Nephron (organoid): ENCODE results near the gene SIDT1.

ENCODE experiments used
- H3K27ac Mint-ChIP-seq, 3 experiments: 2 replicates each; pipeline ENCODE4 v1.8.0; 2020; ENCODE audit warnings: mixed read lengths in 3 of 3, mild to moderate bottlenecking in 2 of 3, moderate library complexity in 1 of 3
- H3K27me3 Mint-ChIP-seq: 2 replicates; pipeline ENCODE4 v1.8.0; 2021; ENCODE audit warnings: low read depth, mild to moderate bottlenecking, moderate library complexity, mixed read lengths
- H3K36me3 Mint-ChIP-seq: 2 replicates; pipeline ENCODE4 v1.8.0; 2020; ENCODE audit warnings: low read depth, mixed read lengths
- H3K4me1 Mint-ChIP-seq: 2 replicates; pipeline ENCODE4 v1.8.0; 2020; ENCODE audit warnings: mixed read lengths
- H3K4me3 Mint-ChIP-seq, 3 experiments: 2 replicates each; pipeline ENCODE4 v1.8.0; 2020; ENCODE audit warnings: mild to moderate bottlenecking in 3 of 3, mixed read lengths in 3 of 3, moderate library complexity in 2 of 3
- H3K9me3 Mint-ChIP-seq: 2 replicates; pipeline ENCODE4 v1.8.0; 2020; ENCODE audit warnings: mixed read lengths
- TF ChIP-seq, protein P1 (sequence below), 3 experiments: fragments of 200-600 bp; sonication (generic); IDR thresholded peaks; one replicate each; pipeline ENCODE4 v1.5.0; 2021; ENCODE audit warnings: antibody characterized with exemption in 3 of 3; ENCODE audit not compliant: unreplicated experiment in 3 of 3

Gene SIDT1

DNA sequence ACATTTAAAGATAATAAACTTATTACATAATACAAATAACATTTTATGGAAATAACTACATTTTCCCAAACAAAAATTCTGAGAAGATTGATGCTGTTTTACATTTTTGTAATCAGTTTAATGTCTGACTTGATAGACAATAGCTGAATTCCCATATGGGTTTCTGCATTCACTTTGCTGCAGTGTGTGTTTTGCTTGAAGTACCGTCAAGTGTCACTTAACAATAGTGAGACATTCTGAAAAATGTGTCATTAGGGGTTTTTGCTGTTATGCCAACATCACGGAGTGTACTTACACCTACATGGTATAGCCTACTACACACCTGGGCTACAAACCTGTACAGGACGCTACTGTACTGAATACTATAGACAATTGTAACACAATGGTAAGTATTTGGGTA, 106.6 kb downstream of the SIDT1 start:
- Mint-ChIP-seq H3K4me1 (no peaks in the 10 kb centered on the region), H3K27me3 (no peaks in the 10 kb centered on the region), H3K27ac (no peak overlapping the region), H3K4me3 (no peak overlapping the region), H3K36me3 (peaks cover under 1% of the 10 kb centered on the region), H3K9me3 (peaks cover 8% of the 10 kb centered on the region)
- TF ChIP-seq, protein P1, sequence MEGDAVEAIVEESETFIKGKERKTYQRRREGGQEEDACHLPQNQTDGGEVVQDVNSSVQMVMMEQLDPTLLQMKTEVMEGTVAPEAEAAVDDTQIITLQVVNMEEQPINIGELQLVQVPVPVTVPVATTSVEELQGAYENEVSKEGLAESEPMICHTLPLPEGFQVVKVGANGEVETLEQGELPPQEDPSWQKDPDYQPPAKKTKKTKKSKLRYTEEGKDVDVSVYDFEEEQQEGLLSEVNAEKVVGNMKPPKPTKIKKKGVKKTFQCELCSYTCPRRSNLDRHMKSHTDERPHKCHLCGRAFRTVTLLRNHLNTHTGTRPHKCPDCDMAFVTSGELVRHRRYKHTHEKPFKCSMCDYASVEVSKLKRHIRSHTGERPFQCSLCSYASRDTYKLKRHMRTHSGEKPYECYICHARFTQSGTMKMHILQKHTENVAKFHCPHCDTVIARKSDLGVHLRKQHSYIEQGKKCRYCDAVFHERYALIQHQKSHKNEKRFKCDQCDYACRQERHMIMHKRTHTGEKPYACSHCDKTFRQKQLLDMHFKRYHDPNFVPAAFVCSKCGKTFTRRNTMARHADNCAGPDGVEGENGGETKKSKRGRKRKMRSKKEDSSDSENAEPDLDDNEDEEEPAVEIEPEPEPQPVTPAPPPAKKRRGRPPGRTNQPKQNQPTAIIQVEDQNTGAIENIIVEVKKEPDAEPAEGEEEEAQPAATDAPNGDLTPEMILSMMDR (IDR thresholded peaks at IDR 0.05; ENCODE audit: unreplicated experiment in 3 of 3): no peak

DNA sequence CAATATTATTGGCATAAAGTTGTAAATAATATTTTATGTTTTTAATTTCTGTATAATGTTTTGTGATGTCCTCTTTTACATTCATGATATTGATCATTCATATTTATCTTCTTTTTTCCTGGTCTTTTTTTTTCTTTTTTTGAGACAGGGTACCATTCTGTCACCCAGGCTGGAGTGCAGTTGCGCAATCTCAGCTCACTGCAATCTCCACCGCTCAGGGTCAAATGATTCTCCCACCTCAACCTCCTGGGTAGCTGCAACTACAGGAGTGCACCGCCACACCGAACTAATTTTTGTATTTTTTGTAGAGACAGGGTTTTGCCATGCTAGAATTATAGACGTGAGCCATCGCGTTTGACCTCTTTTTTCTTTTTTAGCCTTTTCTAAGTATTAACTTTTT, 111.2 kb downstream of the SIDT1 start:
- H3K36me3 Mint-ChIP-seq: peaks cover 32% of the 10 kb centered on the region
- H3K27me3 Mint-ChIP-seq: no peaks in the 10 kb centered on the region

DNA sequence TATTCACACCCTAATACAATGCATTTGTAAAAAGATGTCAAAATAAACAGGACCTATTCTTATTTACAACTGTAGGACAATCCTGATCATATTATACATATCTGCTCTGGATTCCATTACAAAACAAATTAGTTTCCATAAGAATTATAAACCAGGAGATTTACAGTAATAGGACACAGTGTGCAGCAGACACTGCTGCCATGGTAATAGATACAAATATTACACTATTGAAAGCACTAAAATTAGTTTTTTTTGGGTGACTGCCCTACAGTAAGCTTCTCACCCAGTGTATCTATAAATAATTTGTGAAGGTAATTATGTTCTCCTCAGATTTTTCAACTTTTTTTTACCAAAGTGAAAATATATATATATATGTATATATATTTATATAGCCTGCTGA, 116.2 kb downstream of the SIDT1 start:
- H3K27ac Mint-ChIP-seq: no peak overlapping the region
- H3K4me3 Mint-ChIP-seq: no peak overlapping the region
- H3K4me1 Mint-ChIP-seq: no peaks in the 10 kb centered on the region
- H3K27me3 Mint-ChIP-seq: no peaks in the 10 kb centered on the region
- TF ChIP-seq, protein P1 (IDR thresholded peaks at IDR 0.05; ENCODE audit: unreplicated experiment in 3 of 3): no peak
- H3K9me3 Mint-ChIP-seq: peaks cover 34% of the 10 kb centered on the region
- H3K36me3 Mint-ChIP-seq: peaks cover 49% of the 10 kb centered on the region

More for the DNA sequence above, 111.2 kb downstream of the SIDT1 start:
- H3K4me3 Mint-ChIP-seq: no peak overlapping the region
- H3K4me1 Mint-ChIP-seq: no peaks in the 10 kb centered on the region
- H3K27ac Mint-ChIP-seq: no peak overlapping the region
- H3K9me3 Mint-ChIP-seq: peaks cover 37% of the 10 kb centered on the region
- TF ChIP-seq, protein P1 (IDR thresholded peaks at IDR 0.05; ENCODE audit: unreplicated experiment in 3 of 3): no peak

DNA sequence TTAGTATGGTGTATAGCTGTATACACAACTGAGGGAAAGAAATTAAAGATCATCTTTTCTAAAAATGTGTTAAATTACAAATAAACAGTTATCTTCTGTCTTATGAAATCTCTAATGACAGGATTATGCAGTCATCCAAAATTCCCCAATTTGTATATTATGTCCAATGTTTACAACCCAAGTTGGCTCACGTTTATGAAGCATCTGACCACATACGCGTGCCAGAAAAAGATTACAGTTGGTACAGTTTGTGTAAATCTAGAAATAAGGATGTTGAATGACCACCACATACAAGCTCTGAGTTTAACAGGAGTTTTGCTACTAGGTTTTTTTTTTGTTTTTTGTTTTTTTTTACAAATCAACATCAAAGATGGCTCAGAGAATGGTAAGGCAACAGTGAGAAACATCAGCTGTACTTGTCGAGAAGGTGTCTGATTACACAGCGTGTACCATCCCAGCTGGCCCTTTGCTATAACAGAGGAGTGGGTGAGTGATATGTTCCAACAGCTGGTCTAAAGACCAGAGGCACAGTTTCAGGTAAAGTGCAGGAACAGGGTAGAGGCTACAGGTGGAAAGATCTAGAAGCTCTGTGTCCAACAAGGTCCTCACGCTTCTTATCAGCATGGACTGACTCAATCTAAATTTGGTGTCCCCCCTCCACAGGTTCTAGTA, 117.0 kb downstream of the SIDT1 start:
- H3K4me3 Mint-ChIP-seq: no peak overlapping the region
- no peaks in the 10 kb centered on the region for H3K4me1 Mint-ChIP-seq
- H3K27ac Mint-ChIP-seq: no peak overlapping the region
- no peaks in the 10 kb centered on the region for H3K27me3 Mint-ChIP-seq
- TF ChIP-seq, protein P1 (IDR thresholded peaks at IDR 0.05; ENCODE audit: unreplicated experiment in 3 of 3): no peak
- H3K9me3 Mint-ChIP-seq: peaks cover 26% of the 10 kb centered on the region
- peaks cover 44% of the 10 kb centered on the region for H3K36me3 Mint-ChIP-seq

DNA sequence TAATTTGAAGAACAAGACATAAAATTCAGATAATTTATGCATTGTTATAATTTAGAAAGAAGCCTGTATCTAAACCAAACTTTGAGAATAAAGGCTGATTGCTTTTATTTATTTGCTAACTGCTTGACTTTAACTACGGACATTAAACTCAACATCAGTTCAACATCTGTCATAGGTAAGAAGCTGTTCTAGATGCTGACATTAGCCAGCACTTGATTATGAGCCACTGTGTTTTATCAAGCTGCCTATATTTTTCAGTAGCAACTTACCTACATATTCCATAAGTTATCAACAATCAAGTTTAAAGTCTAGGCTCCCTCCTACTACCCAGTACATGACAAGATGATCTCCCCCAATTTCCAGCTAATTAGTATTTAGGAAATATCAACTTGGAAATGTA, 122.0 kb downstream of the SIDT1 start:
- TF ChIP-seq, protein P1 (IDR thresholded peaks at IDR 0.05; ENCODE audit: unreplicated experiment in 3 of 3): no peak
- Mint-ChIP-seq H3K4me3 (no peak overlapping the region), H3K9me3 (no peaks in the 10 kb centered on the region), H3K27me3 (no peaks in the 10 kb centered on the region), H3K4me1 (peaks cover 17% of the 10 kb centered on the region), H3K36me3 (peaks cover 60% of the 10 kb centered on the region), H3K27ac (peak overlapping the region; percentile 25 to 83 (median 58))

- TF ChIP-seq, protein P1 (IDR thresholded peaks at IDR 0.05; ENCODE audit: unreplicated experiment in 3 of 3): no peak
- peaks cover 66% of the 10 kb centered on the region for H3K36me3 Mint-ChIP-seq
- H3K4me1 Mint-ChIP-seq: peaks cover 22% of the 10 kb centered on the region
- H3K27me3 Mint-ChIP-seq: no peaks in the 10 kb centered on the region
- no peak overlapping the region for H3K4me3 Mint-ChIP-seq
- H3K9me3 Mint-ChIP-seq: no peaks in the 10 kb centered on the region
- H3K27ac Mint-ChIP-seq: peak overlapping the region; percentile 25 to 83 (median 58)
These were observed 122.5 kb downstream of the SIDT1 start for GRCh38 chr3:113654851-113655250.
